Activated CD8-positive, alpha-beta memory T cell treated with anti-CD3 and anti-CD28 coated beads for 48 hours (primary cell): Measurements from ENCODE around the gene VAPB.

Experiments
- DNase-seq, 3 experiments: peaks; one replicate each; pipeline ENCODE4 v3.0.0-alpha.2; 2020; ENCODE audit warnings: low read depth in 2 of 3, low spot score in 2 of 3

Gene VAPB

GRCh38 chr20:58433759-58434158 is 44.7 kb downstream of the VAPB start:
- DNase-seq: no peak

GRCh38 chr20:58434326-58434725 is 45.3 kb downstream of the VAPB start:
- no peak for DNase-seq

GRCh38 chr20:58435237-58435636 is 46.2 kb downstream of the VAPB start:
- DNase-seq: no peak

- no peak for DNase-seq
These were observed 48.0 kb downstream of the VAPB start for GRCh38 chr20:58436868-58437645.

GRCh38 chr20:58438970-58439808 is 50.2 kb downstream of the VAPB start:
- no peak for DNase-seq

GRCh38 chr20:58440021-58440767 is 51.2 kb downstream of the VAPB start:
- no peak for DNase-seq

GRCh38 chr20:58441723-58442122 is 52.7 kb downstream of the VAPB start:
- no peak for DNase-seq

- no peak for DNase-seq
These were observed 55.8 kb downstream of the VAPB start for GRCh38 chr20:58444746-58445255.

GRCh38 chr20:58446264-58446959 is 57.4 kb downstream of the VAPB start:
- DNase-seq: no peak

- no peak for DNase-seq
These were observed 57.9 kb downstream of the VAPB start for GRCh38 chr20:58446960-58447265.

- DNase-seq: peak in 1 of 3 experiments; percentile 7
These were observed 58.7 kb downstream of the VAPB start for GRCh38 chr20:58447511-58448391.

GRCh38 chr20:58448958-58449357 is 59.9 kb downstream of the VAPB start:
- no peak for DNase-seq

GRCh38 chr20:58449681-58450221 is 60.7 kb downstream of the VAPB start:
- no peak for DNase-seq

- no peak for DNase-seq
These were observed 61.2 kb downstream of the VAPB start for GRCh38 chr20:58450254-58450653.

GRCh38 chr20:58452667-58453255 is 63.7 kb downstream of the VAPB start:
- DNase-seq: no peak

- DNase-seq: no peak
These were observed 64.4 kb downstream of the VAPB start for GRCh38 chr20:58453391-58453790.

- no peak for DNase-seq
These were observed 65.4 kb downstream of the VAPB start for GRCh38 chr20:58454460-58454859.

- no peak for DNase-seq
These were observed 68.2 kb downstream of the VAPB start for GRCh38 chr20:58457083-58457695.
